Measurements from ENCODE around the gene SLC1A2.

The SLC1A2 gene

DNA sequence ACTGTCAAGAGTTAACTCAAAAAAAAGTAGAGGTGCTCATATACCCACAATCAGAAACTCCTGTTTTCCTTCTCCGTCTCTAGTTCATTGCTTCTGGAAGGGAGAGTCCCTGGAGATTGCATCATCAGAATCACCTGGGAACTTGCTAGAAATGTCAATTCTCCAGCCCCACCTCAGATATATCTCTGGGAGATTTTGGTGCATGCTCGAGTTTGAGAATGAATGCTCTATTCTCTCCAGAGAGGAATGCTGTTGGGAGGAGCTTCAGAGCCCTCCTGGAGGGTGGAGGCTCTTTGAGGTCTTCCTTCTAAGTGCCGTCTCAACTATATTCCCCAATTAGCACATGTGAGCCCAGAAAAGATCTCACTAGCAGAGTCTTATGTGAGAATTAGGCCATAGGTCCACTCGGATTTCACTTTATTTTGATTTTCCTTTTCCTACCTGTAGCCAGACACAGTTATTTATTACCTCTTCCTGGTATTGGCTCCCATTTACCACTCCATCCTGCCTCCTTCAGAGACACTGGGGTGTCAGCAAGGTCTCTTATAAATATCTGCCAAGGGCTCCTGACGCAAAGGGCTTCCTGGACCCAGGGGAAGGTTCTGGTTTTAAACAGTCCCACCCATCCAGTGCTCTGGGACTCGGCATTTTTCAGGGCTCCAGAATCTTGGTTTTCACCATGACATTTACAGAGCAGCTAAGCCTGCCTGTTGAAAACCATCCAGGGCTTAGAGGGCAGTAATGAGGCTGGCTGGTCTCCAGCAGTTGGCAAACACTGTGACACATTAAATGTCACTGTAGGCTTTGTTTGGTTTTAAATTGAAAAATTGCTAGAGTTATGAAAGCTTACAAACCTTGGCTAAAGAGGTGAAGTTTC lies 144.2 kb downstream of the SLC1A2 start:
- DNase-seq (ENCODE audit: low read depth in 2 of 2), result no peak

DNA sequence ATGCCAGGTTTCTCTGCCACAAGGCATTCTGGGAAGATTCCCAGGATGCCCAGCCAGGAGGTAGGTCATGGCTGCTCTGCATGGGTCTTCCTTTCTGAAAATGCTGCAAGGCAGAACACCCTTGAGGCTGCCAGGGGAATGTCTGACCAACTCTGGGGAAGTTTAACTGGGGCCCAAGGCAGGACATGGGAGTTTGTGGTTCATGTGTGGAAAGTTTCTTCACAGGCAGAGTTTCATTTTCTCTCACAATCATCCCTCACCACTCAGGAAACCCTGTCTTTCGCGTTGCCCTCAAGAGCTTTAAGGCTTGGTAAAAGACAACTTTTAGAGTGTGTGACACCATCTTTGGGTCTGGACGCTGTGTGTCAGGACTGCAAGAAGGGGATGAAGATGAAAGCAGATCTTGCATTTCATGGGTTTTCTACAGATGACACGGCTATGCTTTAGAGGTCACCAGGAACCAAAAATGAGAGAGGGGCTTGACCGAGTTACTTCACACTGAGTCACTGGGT lies 146.9 kb downstream of the SLC1A2 start:
- peak in 1 of 2 donors; percentile 10 for DNase-seq (ENCODE audit: low read depth in 2 of 2)

DNA sequence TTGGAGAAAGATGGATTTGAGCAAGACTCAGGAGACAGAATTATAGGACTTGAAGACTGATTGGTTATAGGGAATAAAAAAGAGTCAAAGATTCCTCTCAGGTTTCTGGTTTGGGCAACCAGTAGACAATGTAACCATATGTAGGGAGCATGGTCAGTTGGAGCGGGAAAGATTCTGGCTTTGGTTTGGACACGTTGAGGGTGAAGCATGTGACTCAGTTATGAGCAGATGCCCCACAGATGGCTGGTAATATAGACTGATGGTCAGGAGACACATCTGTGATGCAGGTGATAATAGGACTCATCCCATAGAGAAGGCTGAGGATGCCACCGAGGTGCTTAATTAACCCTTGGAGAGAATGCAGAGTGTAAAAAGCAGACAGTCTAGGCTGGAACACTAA lies 148.3 kb downstream of the SLC1A2 start:
- no peak for DNase-seq (ENCODE audit: low read depth in 2 of 2)

DNA sequence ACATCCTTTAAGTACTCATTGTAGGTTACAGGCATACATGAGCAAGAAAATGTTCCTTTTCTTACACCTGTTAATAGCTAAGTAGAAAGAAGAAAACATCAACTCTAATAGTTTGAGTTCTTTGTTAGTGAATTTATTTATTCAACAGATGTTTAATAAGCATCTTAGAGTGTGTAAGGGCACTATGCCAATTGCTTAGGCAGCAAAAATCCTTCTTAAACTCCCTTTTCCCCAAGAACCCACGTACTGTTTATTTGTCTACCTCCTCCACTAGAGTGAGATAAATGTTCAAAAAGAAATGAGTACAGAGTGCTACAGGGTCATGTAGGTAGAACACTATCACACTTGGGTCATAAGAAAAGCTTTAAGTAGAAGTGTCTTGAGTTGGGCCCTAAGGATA lies 149.0 kb downstream of the SLC1A2 start:
- DNase-seq (ENCODE audit: low read depth in 2 of 2), result no peak

DNA sequence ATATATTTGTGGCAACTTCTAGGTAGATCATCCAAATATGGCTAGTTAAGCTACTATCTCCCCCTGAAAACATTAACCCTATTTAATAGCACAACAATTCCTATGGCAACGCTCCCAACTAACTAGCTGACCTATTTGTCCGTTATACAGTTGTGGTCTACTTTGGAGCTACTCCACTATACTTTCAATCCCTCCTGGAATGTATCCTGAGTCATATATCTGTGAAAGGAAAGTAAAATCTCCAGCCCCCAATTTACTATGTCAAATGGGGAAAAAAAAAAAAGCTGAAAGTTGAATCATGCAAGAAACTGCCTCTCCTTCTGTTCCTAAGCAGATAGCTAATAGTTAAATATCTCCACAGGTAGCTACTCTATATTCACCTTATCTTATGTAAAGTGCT lies 151.9 kb downstream of the SLC1A2 start:
- no peak for DNase-seq (ENCODE audit: low read depth in 2 of 2)

DNA sequence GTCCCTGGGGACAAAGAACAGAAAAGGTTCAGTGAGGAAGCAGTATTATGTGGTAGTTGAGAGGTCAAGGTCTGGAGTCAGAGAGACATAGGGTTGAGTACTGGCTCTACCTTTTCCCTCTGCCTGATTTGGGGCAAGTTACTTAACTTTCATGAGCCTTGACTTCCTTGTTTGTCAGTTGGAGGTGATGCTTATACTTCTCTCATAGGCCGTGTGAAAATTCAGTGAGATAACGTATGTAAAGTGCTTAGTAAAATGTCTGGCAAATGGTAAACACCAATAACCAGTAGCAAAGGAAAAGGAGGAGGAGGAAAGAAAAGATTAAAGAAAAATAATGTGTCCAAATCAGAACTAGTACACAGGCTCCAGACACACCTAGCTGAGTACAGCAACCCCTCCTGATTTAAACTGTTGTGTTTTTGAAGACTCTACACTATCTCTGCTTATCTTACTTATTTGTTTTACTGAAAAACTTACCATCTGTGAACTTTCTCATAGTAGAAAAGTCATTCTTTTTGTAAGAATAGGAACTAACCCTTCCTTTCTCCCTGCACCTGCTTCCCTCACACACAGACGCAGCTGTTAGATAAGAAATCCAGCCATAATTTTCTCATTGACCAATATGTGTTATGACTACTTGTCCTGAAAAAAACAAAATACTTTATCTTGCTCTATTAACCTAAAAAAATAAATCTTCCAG lies 153.5 kb downstream of the SLC1A2 start:
- DNase-seq (ENCODE audit: low read depth in 2 of 2), result no peak

DNA sequence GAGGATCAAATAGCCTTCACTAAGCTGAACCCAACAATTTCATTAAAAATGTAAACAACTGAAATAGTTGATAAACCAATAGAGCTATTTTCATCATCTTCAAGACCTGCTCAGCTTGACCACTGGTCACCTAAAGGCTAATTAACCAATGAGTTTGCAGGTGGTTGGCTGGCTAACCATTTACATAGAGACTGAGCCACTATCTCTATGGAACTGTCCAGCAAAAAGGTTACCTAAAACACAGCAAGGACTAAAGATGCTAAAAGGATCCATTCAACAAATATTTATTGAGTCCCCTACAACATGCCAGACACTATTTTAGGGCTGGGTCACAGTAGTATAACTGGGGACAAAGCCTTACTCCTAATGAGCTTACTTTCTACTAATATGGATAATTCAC lies 156.6 kb downstream of the SLC1A2 start:
- no peak for DNase-seq (ENCODE audit: low read depth in 2 of 2)

DNA sequence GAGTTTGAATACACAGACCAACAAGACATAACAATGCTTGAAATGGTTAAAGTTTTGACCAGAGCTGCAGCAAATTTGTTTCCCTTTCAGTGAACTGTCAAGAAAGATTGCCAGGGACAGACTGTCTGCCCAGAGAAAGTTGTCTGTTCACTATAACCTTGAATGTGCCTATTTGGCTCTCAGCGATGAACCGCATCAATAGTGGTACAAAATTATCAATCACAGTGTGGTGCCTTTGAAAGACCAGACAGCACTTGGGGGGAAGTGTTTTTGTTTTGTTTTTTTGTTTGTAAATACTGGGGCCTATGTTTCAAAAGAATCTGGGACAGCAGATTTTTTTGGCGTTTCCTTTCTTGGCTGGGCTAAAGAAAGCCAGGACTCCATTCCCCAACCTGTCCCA lies 157.3 kb downstream of the SLC1A2 start:
- no peak for DNase-seq (ENCODE audit: low read depth in 2 of 2)

DNA sequence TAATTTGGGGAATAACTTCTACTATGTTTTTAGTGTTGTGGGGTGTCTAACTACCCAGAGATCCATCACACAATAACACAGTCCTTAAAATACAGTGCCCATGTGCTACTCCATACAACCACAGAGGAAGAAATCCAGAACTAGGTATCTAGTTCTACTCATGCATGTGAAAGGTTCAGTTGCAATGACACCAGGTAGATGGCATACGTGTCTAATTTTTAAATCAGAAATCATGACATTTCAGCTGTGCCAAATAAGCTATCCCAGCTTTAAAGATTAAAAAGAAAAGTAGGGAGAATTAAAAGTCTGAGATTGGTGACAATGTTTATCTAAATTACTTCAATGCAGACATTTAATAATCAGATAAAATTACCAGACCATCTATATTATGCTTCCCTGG lies 158.2 kb downstream of the SLC1A2 start:
- no peak for DNase-seq (ENCODE audit: low read depth in 2 of 2)

DNA sequence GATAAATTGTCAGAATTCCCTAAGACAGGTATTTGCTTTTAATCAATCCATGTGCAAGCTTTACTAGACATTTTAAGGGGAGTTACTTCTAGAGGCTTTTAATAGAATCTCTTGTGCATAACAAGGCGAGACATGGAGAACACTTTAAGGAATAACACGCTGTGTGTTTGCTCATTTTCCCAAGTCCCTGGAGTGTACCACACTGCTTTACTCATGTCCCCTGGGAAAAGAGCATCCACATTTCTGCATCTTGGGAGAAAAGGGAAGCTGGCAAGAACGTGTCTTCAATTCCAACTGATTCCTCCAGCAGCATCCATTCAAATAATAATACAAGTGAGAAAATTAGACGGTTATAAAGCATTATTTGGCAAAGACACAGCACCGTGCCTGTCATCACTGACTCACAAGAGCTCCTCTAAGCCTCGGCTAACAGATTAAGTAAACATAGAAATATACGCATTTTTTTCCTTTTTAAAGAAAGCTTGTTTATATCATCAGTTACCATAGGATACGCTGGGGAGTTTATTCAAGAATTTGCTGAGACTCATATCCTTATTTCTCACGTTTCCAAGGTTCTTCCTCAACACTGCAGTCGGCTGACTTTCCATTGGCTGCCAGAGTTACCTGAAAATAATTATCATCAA lies 158.9 kb downstream of the SLC1A2 start:
- no peak for DNase-seq (ENCODE audit: low read depth in 2 of 2)

DNA sequence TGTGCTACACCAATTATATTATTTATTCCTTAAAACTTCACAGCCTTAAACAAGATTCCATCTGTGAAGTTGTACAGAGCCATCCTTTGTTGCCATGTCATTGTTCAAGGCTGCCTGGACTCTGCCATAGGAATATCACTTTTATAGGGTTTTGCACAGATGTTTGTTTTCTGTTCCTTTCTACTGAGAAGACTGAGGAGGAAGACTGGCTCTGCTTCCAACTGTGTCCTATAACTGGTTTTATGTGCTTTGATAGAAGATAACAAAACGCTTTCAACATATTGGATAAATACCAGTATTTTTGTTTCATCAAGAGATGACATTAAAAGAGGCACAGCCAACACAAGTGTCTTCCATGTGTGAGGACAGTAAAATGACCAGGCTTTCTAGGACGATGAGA lies 159.8 kb downstream of the SLC1A2 start:
- no peak for DNase-seq (ENCODE audit: low read depth in 2 of 2)

DNA sequence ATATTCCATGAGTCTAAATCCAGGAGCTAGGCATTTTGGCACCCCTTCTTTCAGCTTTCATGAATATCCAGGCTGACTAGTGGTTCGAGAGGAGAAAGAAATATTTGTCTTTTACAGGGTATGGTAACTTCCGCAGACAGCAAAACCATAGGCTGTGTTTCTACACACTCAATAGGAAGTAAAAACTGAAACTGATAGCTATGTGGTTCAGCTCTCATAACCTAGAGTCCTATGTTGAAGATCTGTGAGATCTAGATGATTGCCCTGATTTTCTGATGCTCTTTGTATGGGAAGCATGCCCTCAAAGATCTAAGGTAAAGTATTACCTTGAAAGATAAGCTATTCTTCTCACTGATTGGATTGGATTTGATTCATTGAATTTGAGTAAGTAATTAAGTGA lies 162.1 kb downstream of the SLC1A2 start:
- no peak for DNase-seq (ENCODE audit: low read depth in 2 of 2)

DNA sequence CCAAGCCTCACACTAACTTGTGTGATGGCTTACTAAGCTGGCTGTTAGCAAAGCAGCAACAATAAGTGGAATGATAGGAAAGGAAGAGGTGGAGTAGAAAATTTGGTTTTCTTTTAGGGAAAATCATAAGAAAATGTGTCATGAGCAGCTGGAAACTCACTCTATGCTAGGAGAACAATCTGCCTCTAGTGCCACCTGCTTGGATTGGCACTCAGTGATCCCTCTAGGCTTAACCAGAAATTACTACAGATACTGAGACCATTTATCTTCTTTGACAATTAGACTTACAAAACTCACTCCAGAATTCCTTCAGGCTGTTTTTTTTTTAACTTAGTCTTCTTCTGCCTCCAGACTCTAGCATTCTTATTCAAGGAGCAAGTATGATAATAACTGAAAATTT lies 163.1 kb downstream of the SLC1A2 start:
- no peak for DNase-seq (ENCODE audit: low read depth in 2 of 2)

DNA sequence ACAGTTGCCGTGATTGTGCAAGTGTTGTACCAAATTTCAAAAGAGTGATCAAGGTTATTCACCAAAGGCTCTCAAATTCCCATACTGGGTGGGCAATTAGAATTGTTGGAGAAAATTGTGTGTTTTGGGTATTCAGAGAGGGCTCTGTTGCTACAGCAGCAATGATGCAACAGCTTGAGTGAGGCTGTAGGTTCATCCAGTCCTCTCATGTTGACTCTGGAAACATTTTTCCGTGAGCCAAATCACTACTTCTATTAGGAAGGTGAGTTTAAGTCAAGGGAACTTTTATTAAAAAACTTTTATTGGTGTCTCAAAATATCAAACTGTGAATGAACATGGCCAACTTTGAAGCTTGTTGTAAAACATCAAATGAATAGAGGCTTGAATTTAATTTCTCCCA lies 163.8 kb downstream of the SLC1A2 start:
- DNase-seq (ENCODE audit: low read depth in 2 of 2), result no peak

DNA sequence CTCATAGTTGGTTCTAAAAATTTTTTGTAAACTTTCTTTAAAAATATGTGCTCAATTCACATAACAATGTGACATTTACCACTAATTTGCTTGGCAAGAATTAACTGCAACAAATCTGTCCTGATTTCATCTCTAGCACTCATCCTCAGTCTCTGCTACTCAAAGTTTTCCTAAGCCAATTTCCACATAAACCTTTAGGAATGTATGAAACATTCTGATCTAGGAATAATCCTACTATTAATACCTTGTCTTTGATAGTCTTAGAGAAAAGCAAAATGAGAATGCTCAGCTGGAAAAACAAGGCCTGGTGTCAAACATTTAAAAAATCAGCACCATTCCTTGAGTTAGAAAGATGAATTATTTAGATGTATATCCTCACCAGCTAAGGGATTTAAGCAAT lies 166.1 kb downstream of the SLC1A2 start:
- DNase-seq (ENCODE audit: low read depth in 2 of 2), result no peak

DNA sequence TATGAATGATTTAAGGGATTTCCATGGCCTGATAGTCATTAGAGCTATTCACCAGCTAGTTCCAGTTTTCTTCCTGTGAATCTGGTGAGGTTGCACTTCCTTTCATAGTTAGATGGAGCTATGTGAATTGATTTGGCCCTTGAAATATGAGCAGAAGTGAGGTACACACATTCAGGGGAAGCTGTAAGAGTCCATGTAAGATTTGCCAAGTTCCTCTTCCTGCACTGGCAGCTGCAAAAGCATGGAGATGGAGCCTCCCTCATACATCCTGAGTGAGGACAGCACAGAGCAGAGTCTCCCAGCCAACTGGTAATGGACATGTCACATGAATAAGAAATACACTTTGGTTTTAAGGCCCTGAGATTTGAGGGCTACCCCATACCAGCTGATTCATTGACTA lies 168.7 kb downstream of the SLC1A2 start:
- no peak for DNase-seq (ENCODE audit: low read depth in 2 of 2)

DNA sequence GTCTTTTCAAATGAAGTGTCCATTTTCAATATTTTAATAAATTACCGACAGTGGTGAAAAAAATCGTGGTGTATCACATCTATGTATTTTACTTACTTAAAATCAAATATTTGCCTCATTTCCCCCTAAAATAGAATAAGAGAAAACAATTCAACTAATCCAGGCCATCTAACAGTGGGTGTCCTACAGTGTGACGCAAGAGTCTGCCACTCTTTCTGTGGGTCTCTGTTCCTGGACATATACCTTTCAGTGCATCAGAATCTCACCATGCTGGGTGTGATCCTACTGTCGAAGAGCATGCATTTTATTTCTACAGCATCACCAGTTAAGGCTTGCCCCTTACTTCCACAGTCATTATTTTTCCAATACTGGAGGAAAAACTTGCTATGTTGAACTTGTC lies 169.2 kb downstream of the SLC1A2 start:
- DNase-seq (ENCODE audit: low read depth in 2 of 2), result no peak

DNA sequence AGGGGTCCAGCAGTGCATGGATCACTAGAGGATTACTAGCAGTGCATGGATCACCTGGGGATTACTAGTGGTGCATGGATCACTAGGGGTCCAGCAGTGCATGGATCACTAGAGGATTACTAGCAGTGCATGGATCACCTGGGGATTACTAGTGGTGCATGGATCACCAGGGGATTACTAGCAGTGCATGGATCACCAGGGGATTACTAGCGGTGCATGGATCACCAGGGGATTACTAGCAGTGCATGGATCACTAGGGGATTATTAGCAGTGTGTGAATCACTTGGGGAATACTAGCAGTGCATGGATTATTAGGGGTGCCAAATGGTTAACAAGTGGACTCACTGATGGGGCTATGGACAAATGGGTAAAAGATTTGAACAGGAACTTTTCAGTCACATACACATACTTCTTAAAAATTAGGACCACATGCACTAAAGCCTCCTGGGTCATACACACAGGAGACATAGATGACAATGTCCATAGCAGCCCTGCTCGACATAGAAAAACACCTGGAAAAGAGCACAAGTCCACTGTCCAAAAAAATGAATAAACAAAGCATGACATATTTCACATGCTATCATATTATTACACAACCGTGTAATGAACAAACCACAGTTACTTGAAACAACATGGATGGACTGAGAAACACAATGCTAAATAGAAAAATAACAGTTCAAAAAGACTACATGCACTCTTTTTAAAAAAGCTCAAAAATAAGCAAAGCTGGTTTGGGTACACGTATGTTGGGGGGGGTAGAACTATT lies 170.6 kb downstream of the SLC1A2 start:
- no peak for DNase-seq (ENCODE audit: low read depth in 2 of 2)

DNA sequence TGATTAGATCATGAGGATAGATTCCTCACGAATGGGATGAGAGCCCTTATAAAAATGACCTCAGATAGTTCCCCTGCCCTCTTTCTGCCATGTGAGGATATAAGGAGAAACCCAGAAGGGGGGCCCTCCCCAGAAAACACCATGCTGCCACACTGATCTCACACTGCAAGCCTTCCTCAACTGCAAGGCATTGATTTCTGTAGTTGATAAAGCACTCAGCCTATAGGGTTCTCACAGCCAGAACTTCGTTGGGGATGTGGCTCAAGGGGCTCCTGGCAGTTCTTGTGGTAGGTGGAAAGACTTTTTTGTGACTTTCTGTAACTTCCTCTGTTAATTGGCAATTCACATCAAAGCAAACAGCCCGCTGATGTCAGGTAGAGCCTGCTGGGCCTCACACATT lies 171.5 kb downstream of the SLC1A2 start:
- no peak for DNase-seq (ENCODE audit: low read depth in 2 of 2)

DNA sequence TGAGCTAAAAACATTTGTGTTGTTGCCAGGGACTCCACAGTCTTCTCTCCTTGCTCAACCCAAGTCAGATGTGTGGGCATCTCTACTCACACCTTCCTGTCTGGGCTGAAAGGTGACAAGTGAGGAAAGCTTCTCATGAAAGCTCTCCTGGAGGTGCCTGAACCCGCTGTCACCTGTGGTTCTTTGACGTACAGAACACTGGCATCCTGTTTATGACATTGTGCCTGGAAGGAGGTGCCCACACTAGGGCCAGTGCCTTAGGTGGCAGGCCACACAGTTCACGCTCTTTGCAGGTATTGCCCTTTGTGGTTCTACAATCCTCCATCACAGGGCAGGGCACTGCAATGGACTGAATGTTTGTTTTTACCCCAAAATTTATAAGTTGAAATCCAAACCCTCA lies 171.9 kb downstream of the SLC1A2 start:
- peak; percentile 13 to 51 for DNase-seq (ENCODE audit: low read depth in 2 of 2)

DNA sequence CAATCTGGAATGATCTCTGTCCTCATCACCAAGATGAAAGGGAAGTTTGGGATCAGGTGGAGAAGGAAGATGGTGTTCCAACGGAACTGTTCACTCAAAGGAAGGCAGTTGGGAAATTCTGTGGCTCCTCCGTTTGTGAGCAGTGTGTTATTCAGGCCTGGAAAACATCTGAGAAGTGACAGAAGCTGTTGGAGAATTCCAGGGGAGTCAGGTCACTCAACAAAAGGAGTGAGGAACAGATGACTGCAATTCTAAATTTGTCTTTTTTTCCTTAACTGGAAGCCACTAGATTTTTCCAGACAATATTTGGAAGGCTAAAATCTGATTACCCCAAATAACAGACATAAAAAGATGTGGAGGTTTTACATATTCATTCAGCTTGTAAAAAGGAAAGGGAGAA lies 172.6 kb downstream of the SLC1A2 start:
- DNase-seq (ENCODE audit: low read depth in 2 of 2), result no peak

DNA sequence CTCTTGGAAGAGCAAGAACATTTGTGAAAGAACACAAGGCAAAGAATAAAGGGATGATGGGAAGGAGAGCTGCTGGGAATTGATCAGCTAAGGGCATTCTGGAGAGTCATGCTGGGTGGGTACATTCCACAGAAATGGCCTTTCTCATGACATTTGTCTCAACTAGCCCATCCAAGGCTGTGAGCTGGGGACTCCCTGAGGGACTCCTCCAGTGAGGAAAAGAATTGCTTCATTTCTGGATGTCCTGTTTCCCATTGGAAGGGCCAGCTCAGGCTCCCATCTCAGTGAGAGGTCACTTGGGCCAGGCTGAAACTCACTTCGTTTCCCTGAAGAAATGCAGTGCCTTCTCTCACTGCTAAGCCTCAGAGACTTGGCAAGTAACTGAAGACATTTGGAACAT lies 173.6 kb downstream of the SLC1A2 start:
- DNase-seq (ENCODE audit: low read depth in 2 of 2), result no peak
